Mucosa of rectum (tissue), 2 donors: Measurements from ENCODE around the gene CDH6.

Experiments used
- H3K27ac ChIP-seq, 2 donors: one replicate each; pipeline ENCODE4 v1.7.0; 2013; ENCODE audit warnings: inconsistent platforms in 2 of 2, low read depth in 2 of 2, low read length in 2 of 2
- H3K27me3 ChIP-seq, 2 donors: one replicate each; pipeline ENCODE4 v1.7.0; 2013; ENCODE audit warnings: low read length in 2 of 2; ENCODE audit not compliant: control insufficient read depth in 2 of 2, insufficient read depth in 2 of 2
- H3K36me3 ChIP-seq, 2 donors: one replicate each; pipeline ENCODE4 v1.7.0; 2013; ENCODE audit warnings: low read length in 2 of 2; ENCODE audit not compliant: control insufficient read depth in 2 of 2, insufficient read depth in 2 of 2
- H3K4me1 ChIP-seq, 2 donors: one replicate each; pipeline ENCODE4 v1.7.0; 2013; ENCODE audit warnings: low read length in 2 of 2, mild to moderate bottlenecking in 1 of 2; ENCODE audit not compliant: control insufficient read depth in 2 of 2, insufficient read depth in 2 of 2
- H3K4me3 ChIP-seq, 2 donors: one replicate each; pipeline ENCODE4 v1.7.0; 2013; ENCODE audit warnings: low read length in 2 of 2
- H3K9ac ChIP-seq, 2 donors: one replicate each; pipeline ENCODE4 v1.7.0; 2013; ENCODE audit warnings: low read length in 2 of 2, low read depth in 1 of 2, mild to moderate bottlenecking in 1 of 2
- H3K9me3 ChIP-seq, 2 donors: one replicate each; pipeline ENCODE4 v1.7.0; 2013; ENCODE audit warnings: low read length in 2 of 2; ENCODE audit not compliant: control insufficient read depth in 2 of 2
- donor health status: healthy.
- donor health status: Normal muscosa, but diverticular disease.

Gene CDH6

DNA sequence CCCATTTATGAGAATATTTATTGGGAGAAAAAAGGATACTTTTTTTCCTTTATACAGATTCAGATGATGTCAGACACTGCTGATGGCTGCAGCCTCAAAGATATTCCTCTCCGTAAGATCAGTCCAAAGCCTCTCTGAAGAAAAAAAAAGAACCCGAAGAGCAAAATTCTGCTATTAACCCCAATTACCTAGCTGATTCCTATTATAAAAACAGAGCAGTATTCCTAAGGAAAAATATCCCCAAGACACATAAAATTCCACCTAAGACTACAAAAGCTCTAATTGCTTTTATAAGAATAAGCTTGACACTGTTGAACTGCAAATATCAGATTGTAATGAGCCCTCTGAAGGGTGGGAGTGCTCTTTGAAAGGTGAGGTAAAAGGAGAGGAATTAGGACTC is 138.7 kb downstream of the CDH6 start:
- H3K4me3 ChIP-seq = no peak overlapping the region
- H3K4me1 ChIP-seq = no peaks in the 10 kb centered on the region
- no peak overlapping the region for H3K27ac ChIP-seq
- H3K9ac ChIP-seq = no peak overlapping the region
- H3K9me3 ChIP-seq = no peaks in the 10 kb centered on the region
- no peaks in the 10 kb centered on the region for H3K27me3 ChIP-seq
- no peaks in the 10 kb centered on the region for H3K36me3 ChIP-seq

DNA sequence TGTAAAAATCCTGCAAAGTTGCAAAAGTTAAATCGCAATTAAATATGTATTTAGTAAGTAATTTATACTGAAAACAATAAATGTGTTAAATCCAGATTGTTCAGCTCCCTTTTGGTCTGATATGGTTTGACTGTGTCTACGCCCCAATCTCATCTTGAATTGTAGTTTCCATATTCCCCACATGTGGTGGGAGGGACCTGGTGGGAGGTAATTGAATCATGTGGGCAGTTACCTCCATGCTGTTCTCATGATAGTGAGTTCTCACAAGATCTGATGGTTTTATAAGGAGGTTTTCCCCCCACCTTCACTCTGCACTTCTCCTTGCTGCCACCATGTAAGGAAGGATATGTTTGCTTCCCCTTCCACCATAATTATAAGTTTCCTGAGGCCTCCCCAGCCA is 140.0 kb downstream of the CDH6 start:
- no peak overlapping the region for H3K9ac ChIP-seq
- no peak overlapping the region for H3K4me3 ChIP-seq
- H3K27ac ChIP-seq = no peak overlapping the region
- no peaks in the 10 kb centered on the region for H3K4me1 ChIP-seq
- no peaks in the 10 kb centered on the region for H3K27me3 ChIP-seq
- no peaks in the 10 kb centered on the region for H3K36me3 ChIP-seq
- H3K9me3 ChIP-seq = no peaks in the 10 kb centered on the region

- no peak overlapping the region for H3K27ac ChIP-seq
- no peak overlapping the region for H3K4me3 ChIP-seq
- no peaks in the 10 kb centered on the region for H3K36me3 ChIP-seq
- H3K27me3 ChIP-seq = no peaks in the 10 kb centered on the region
- H3K9me3 ChIP-seq = no peaks in the 10 kb centered on the region
- H3K9ac ChIP-seq = no peak overlapping the region
- H3K4me1 ChIP-seq = no peaks in the 10 kb centered on the region
Observed at GRCh38 chr5:31334061-31334860, 140.8 kb downstream of the CDH6 start.

GRCh38 chr5:31335456-31335855 is 142.0 kb downstream of the CDH6 start:
- no peaks in the 10 kb centered on the region for H3K36me3 ChIP-seq
- H3K9me3 ChIP-seq = no peaks in the 10 kb centered on the region
- no peak overlapping the region for H3K9ac ChIP-seq
- no peaks in the 10 kb centered on the region for H3K27me3 ChIP-seq
- H3K4me3 ChIP-seq = no peak overlapping the region
- H3K4me1 ChIP-seq = no peaks in the 10 kb centered on the region
- H3K27ac ChIP-seq = no peak overlapping the region

GRCh38 chr5:31343946-31344345 is 150.5 kb downstream of the CDH6 start:
- Histone ChIP-seq H3K4me3 (no peak overlapping the region), H3K27ac (no peak overlapping the region), H3K4me1 (no peaks in the 10 kb centered on the region), H3K9ac (no peak overlapping the region), H3K27me3 (no peaks in the 10 kb centered on the region), H3K9me3 (no peaks in the 10 kb centered on the region), H3K36me3 (no peaks in the 10 kb centered on the region)

- H3K9ac ChIP-seq = no peak overlapping the region
Observed at GRCh38 chr5:31346896-31347551, 153.5 kb downstream of the CDH6 start.

GRCh38 chr5:31347552-31347905 is 154.0 kb downstream of the CDH6 start:
- Histone ChIP-seq H3K36me3 (no peaks in the 10 kb centered on the region), H3K4me1 (no peaks in the 10 kb centered on the region), H3K27ac (no peak overlapping the region), H3K4me3 (no peak overlapping the region), H3K27me3 (no peaks in the 10 kb centered on the region), H3K9ac (no peak overlapping the region), H3K9me3 (no peaks in the 10 kb centered on the region)

More at GRCh38 chr5:31346896-31347551, 153.5 kb downstream of the CDH6 start:
- Histone ChIP-seq H3K36me3 (no peaks in the 10 kb centered on the region), H3K27me3 (no peaks in the 10 kb centered on the region), H3K4me3 (no peak overlapping the region), H3K27ac (no peak overlapping the region), H3K9me3 (no peaks in the 10 kb centered on the region), H3K4me1 (no peaks in the 10 kb centered on the region)

GRCh38 chr5:31350395-31350794 is 156.9 kb downstream of the CDH6 start:
- no peaks in the 10 kb centered on the region for H3K36me3 ChIP-seq
- H3K9me3 ChIP-seq = no peaks in the 10 kb centered on the region
- no peak overlapping the region for H3K9ac ChIP-seq
- H3K27me3 ChIP-seq = no peaks in the 10 kb centered on the region
- no peak overlapping the region for H3K4me3 ChIP-seq
- no peaks in the 10 kb centered on the region for H3K4me1 ChIP-seq
- H3K27ac ChIP-seq = no peak overlapping the region

- Histone ChIP-seq H3K9ac (no peak overlapping the region), H3K27ac (no peak overlapping the region), H3K9me3 (no peaks in the 10 kb centered on the region), H3K27me3 (no peaks in the 10 kb centered on the region), H3K36me3 (no peaks in the 10 kb centered on the region), H3K4me3 (no peak overlapping the region), H3K4me1 (no peaks in the 10 kb centered on the region)
Observed at GRCh38 chr5:31355337-31355736, 161.9 kb downstream of the CDH6 start.

DNA sequence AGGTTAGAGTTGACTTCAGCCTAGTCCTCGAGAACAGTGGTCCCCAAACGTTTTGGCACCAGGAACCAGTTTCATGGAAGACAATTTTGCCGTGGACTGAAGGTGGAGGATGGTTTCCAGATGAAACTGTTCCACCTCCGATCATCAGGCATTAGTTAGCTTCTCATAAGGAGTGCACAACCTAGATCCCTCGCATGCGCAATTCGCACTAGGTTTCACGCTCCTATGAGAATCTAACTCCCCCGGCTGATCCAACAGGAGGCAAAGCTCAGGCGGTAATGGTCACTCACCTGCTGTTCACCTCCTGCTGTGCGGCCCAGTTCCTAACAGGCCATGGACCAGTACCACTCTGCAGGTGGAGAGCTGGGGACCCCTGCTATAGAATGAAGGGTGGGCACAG is 163.6 kb downstream of the CDH6 start:
- Histone ChIP-seq H3K9ac (no peak overlapping the region), H3K27ac (no peak overlapping the region), H3K36me3 (no peaks in the 10 kb centered on the region), H3K4me3 (no peak overlapping the region), H3K9me3 (no peaks in the 10 kb centered on the region), H3K4me1 (no peaks in the 10 kb centered on the region), H3K27me3 (no peaks in the 10 kb centered on the region)
